SK-N-SH (cell line): ENCODE measurements around the gene UNCX. TPM values are rescaled to one million over a fixed set of nuclear protein-coding genes. Genes with fewer than 3 reads are reported as not detected.
A peak's percentile ranks its signal among the peaks of the same experiment; 100 is the strongest.

Experiments
- CTCF ChIA-PET: fragments of 300-600, 350-600 bp; formaldehyde crosslinking; extraction: SDS; loops from one replicate; lab custom pipeline; 2021; lab: Yijun Ruan, JAX
- POLR2A ChIA-PET: fragments of 350-600 bp; sonication (Branson Sonifier 250); formaldehyde crosslinking; extraction: SDS; loops from one replicate; lab custom pipeline; 2020; ENCODE audit warnings: antibody characterized with exemption, inconsistent platforms; lab: Yijun Ruan, JAX
- DNase-seq: peaks from one replicate; pipeline ENCODE4 v3.0.0; 2012
- H2AFZ ChIP-seq: fragments of 200-600 bp; sonication (generic); 2 replicates; pipeline ENCODE4 v1.8.1; 2016; ENCODE audit warnings: antibody characterized with exemption, mild to moderate bottlenecking, low read depth
- H3F3A ChIP-seq: fragments of 200-600 bp; sonication (generic); replicated peaks from 2 replicates; pipeline ENCODE3; 2016; ENCODE audit warnings: antibody characterized with exemption, mild to moderate bottlenecking; ENCODE audit not compliant: insufficient read depth
- H3K27ac ChIP-seq, 2 experiments: fragments of 200-500 bp in 1 of 2; fragments of 200-600 bp in 1 of 2; sonication (Bioruptor generic) in 1 of 2; sonication (generic), shearing (Covaris generic) in 1 of 2; 2 replicates each; pipeline versions ENCODE4 v1.5.1 to v1.6.1; 2014 to 2016; ENCODE audit warnings: low read depth in 2 of 2, inconsistent platforms in 1 of 2, low read length in 1 of 2, mild to moderate bottlenecking in 1 of 2, mixed read lengths in 1 of 2
- H3K27me3 ChIP-seq: fragments of 200-600 bp; sonication (generic), shearing (Covaris generic); 2 replicates; pipeline ENCODE4 v1.6.1; 2016; ENCODE audit warnings: mixed run types; ENCODE audit not compliant: insufficient read depth
- H3K36me3 ChIP-seq, 2 experiments: fragments of 200-500 bp in 1 of 2; fragments of 200-600 bp in 1 of 2; sonication (Bioruptor generic) in 1 of 2; sonication (generic) in 1 of 2; replicated peaks in 1 of 2; 2 replicates each; pipeline versions ENCODE3 to v1.5.1; 2014 to 2016; ENCODE audit warnings: low read length in 1 of 2, mild to moderate bottlenecking in 1 of 2; ENCODE audit not compliant: insufficient read depth in 2 of 2, control insufficient read depth in 1 of 2
- H3K4me1 ChIP-seq, 2 experiments: fragments of 200-500 bp in 1 of 2; fragments of 200-600 bp in 1 of 2; sonication (Bioruptor generic) in 1 of 2; sonication (generic), shearing (Covaris generic) in 1 of 2; 2 replicates each; pipeline versions ENCODE4 v1.5.1 to v1.6.1; 2014 to 2016; ENCODE audit warnings: low read depth in 1 of 2, low read length in 1 of 2, mixed run types in 1 of 2; ENCODE audit not compliant: insufficient read depth in 2 of 2, control insufficient read depth in 1 of 2
- H3K4me2 ChIP-seq: fragments of 200-600 bp; sonication (generic), shearing (Covaris generic); 2 replicates; pipeline ENCODE4 v1.6.1; 2017; ENCODE audit warnings: mixed run types
- H3K4me3 ChIP-seq, 2 experiments: fragments of 200-500 bp in 1 of 2; fragments of 200-600 bp in 1 of 2; sonication (Bioruptor generic) in 1 of 2; sonication (generic), shearing (Covaris generic) in 1 of 2; 2 replicates each; pipeline versions ENCODE4 v1.5.1 to v1.8.1; 2014 to 2016; ENCODE audit warnings: low read depth in 2 of 2, inconsistent platforms in 1 of 2, low read length in 1 of 2, mild to moderate bottlenecking in 1 of 2, mixed read lengths in 1 of 2, moderate library complexity in 1 of 2
- H3K79me2 ChIP-seq: fragments of 200-600 bp; sonication (generic); 2 replicates; pipeline ENCODE4 v1.8.1; 2017; ENCODE audit warnings: mild to moderate bottlenecking; ENCODE audit not compliant: insufficient read depth
- H3K9ac ChIP-seq: fragments of 200-600 bp; sonication (generic); 2 replicates; pipeline ENCODE4 v1.6.1; 2017; ENCODE audit warnings: mixed run types
- H3K9me2 ChIP-seq: fragments of 200-600 bp; sonication (generic); 2 replicates; pipeline ENCODE4 v1.6.1; 2017; ENCODE audit warnings: mixed run types
- H3K9me3 ChIP-seq: fragments of 200-600 bp; sonication (generic); 2 replicates; pipeline ENCODE4 v1.6.1; 2017; ENCODE audit warnings: mixed run types, mild to moderate bottlenecking, moderate library complexity
- H4K20me1 ChIP-seq: fragments of 200-600 bp; sonication (generic); 2 replicates; pipeline ENCODE4 v1.6.1; 2017; ENCODE audit warnings: mild to moderate bottlenecking, mixed run types; ENCODE audit not compliant: insufficient read depth
- EP300 ChIP-seq, 2 experiments: IDR thresholded peaks; 2 replicates each; pipeline versions ENCODE4 v1.4.0 to v1.6.1; 2012; ENCODE audit warnings: borderline replicate concordance in 1 of 2, low read depth in 1 of 2, low read length in 1 of 2
- EZH2phosphoT487 ChIP-seq: fragments of 200-600 bp; sonication (generic); IDR thresholded peaks from 2 replicates; pipeline ENCODE4 v1.6.1; 2017; ENCODE audit warnings: low read depth, mixed run types, mild to moderate bottlenecking, antibody characterized with exemption, moderate library complexity, borderline replicate concordance
- POLR2AphosphoS5 ChIP-seq: IDR thresholded peaks from 2 replicates; pipeline ENCODE4 v1.6.1; 2012; ENCODE audit warnings: low read depth, low read length
- TAF1 ChIP-seq: IDR thresholded peaks from 2 replicates; pipeline ENCODE4 v1.6.1; 2012; ENCODE audit warnings: low read depth, mild to moderate bottlenecking, low read length, moderate library complexity, borderline replicate concordance
- WGBS: methylation state at CpG from one replicate; pipeline ENCODE4 v1.1.6; 2017; ENCODE audit warnings: low lambda C conversion rate; 5-methylcytosine and 5-hydroxymethylcytosine counted together
- polyA plus RNA-seq, 3 experiments: library from polyadenylated mRNA; depleted of rRNA; stranded (reverse); fragments of >200 nt; gene quantifications; 2 replicates each; pipeline ENCODE4 v1.2.3, GENCODE V29; 2012
- TF ChIP-seq, protein P1 (sequence below): IDR thresholded peaks from 2 replicates; pipeline ENCODE4 v1.4.0; 2012; ENCODE audit warnings: low read depth, borderline replicate concordance

Gene UNCX
- polyA plus RNA-seq, 1 of the 3 experiments (the other 2 are of a cell fraction): not detected

DNA sequence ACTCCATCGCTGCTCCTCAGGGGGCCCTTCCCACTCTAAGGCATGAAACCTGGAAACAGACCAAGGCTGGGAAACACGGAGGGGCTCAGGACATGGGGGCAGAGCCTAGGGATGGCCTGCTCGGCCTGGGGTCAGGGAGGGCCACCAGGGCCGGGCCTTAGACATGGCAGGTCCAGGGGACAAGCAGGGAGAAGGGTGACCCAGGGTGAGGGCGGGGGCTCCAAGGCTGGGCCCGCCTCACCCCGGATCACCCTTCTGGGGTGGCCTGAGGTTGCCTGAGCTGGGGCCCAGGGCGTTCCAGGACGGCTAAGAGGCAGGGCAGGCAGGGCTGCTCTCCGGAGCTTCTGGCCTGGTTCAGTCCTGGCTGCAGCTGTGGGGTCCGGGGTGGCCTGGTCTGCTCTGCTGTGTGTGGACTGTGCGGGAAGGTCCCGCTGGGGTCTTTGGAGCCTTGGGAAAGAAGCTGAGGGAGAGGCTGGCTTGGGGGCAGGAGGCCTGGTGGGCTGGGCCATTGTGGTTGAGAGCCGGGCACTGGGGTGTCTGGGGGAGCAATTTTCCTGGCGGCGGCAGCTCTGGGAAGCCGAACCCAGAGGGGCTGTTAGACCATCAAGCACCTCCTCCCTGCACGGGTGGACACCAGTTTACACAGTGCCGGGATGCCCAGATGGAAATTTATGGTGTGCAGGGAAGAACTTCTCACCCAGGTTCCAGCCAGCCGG lies 52.2 kb downstream of the UNCX start:
- Histone ChIP-seq H3K79me2 (no peaks in the 10 kb centered on the region), H3K9me2 (no peaks in the 10 kb centered on the region), H3K27me3 (peaks cover 85% of the 10 kb centered on the region), H3K4me3 (no peak overlapping the region), H3K4me2 (no peak overlapping the region), H3K36me3 (no peaks in the 10 kb centered on the region), H3K4me1 (no peaks in the 10 kb centered on the region; a peak in 1 of 4 replicates), H3K9me3 (no peaks in the 10 kb centered on the region), H2AFZ (no peak overlapping the region), H3K9ac (no peak overlapping the region), H4K20me1 (0 out of 2 replicates have a peak, but pooled peaks cover 4% of the 10 kb centered on the region), H3K27ac (no peak overlapping the region), H3F3A (peaks cover 6% of the 10 kb centered on the region)
- CTCF ChIA-PET: interaction anchor here (0.9 to 2.0 kb wide), 13 partner anchors 16 to 292 kb away, joined by 3 to 12 read pairs (median 3); no protein-coding TSS in a partner anchor
- TF ChIP-seq, protein P1, sequence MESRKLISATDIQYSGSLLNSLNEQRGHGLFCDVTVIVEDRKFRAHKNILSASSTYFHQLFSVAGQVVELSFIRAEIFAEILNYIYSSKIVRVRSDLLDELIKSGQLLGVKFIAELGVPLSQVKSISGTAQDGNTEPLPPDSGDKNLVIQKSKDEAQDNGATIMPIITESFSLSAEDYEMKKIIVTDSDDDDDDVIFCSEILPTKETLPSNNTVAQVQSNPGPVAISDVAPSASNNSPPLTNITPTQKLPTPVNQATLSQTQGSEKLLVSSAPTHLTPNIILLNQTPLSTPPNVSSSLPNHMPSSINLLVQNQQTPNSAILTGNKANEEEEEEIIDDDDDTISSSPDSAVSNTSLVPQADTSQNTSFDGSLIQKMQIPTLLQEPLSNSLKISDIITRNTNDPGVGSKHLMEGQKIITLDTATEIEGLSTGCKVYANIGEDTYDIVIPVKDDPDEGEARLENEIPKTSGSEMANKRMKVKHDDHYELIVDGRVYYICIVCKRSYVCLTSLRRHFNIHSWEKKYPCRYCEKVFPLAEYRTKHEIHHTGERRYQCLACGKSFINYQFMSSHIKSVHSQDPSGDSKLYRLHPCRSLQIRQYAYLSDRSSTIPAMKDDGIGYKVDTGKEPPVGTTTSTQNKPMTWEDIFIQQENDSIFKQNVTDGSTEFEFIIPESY: no peak
- 0 out of 2 replicates have a peak, but pooled peaks have one; percentile 42 for TF ChIP-seq EZH2phosphoT487
- POLR2A ChIA-PET: no interaction called here
- 16% methylated on average over 15 of the region's 20 CpGs for WGBS
- no peak for DNase-seq

DNA sequence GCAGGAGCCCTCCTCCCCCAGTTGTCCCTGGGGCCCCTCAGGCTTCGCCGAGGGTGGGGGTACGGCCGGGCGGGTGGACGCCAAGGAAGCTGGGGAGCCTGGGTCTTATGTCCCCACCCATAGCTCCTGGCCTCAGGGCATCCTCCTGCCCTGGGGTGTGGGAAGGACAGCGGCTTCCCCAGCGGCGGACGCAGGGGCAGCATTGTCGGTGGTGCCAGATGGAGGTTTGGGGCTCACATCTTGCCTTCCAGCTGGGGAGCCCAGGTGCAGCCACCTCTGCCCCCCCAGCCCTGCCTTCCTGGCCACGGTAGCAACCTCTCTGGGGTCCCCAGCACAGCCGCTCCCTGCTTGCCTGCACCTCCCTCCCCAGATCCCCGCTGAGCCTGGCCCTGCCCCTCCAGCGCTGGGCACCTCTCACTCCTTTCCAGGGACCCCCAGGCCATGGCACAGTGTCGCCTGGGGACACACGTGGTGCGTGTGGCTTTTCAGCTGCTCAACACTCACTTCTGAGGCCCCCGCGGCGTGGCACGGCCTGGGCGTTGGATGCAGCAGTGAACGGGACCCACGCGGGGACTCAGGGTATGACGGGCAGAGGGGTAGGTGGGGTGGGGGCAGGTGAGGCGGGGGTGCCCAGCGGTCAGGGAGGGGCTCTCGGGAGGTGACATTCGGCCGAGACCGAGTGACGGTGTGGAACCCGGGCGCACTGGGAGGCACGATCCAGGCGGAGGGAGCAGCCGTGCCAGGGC lies 53.1 kb downstream of the UNCX start:
- Histone ChIP-seq H3K9me3 (no peaks in the 10 kb centered on the region), H3K9me2 (no peaks in the 10 kb centered on the region), H3K4me1 (peaks cover 0 to 3% of the 10 kb centered on the region in 2 experiments; a peak in 2 of 4 replicates), H3K9ac (no peak overlapping the region), H3K27ac (no peak overlapping the region), H3K27me3 (peaks cover 88% of the 10 kb centered on the region), H3K36me3 (no peaks in the 10 kb centered on the region), H3K79me2 (no peaks in the 10 kb centered on the region), H3K4me3 (no peak overlapping the region), H4K20me1 (0 out of 2 replicates have a peak, but pooled peaks cover 4% of the 10 kb centered on the region), H3K4me2 (no peak overlapping the region), H2AFZ (no peak overlapping the region), H3F3A (peaks cover 8% of the 10 kb centered on the region)
- no peak for TF ChIP-seq TAF1
- TF ChIP-seq EP300 (IDR thresholded peaks at IDR 0.05; ENCODE audit: borderline replicate concordance in 1 of 2, low read depth in 1 of 2, low read length in 1 of 2): no peak
- no peak for TF ChIP-seq POLR2AphosphoS5
- TF ChIP-seq, protein P1: no peak
- DNase-seq: no peak
- POLR2A ChIA-PET: no interaction called here
- CTCF ChIA-PET: interaction anchor here (0.7 to 2.0 kb wide), 12 partner anchors 15 to 293 kb away, joined by 3 to 12 read pairs (median 3); no protein-coding TSS in a partner anchor
- WGBS: 16% methylated on average over 29 of the region's 39 CpGs

Other genes starting within 250 kb of the UNCX start
- gene CYP2W1, start 249.7 kb upstream of the UNCX start, polyA plus RNA-seq (2012; rRNA removed): 0.06 and 0.10 TPM in 2 replicates
- gene GPR146, start 188.3 kb upstream of the UNCX start, polyA plus RNA-seq (2012; rRNA removed): 1.4 and 2.0 TPM in 2 replicates
- gene GPER1, start 144.8 kb upstream of the UNCX start, polyA plus RNA-seq (2012; rRNA removed): 4.0 and 6.4 TPM in 2 replicates
- gene ZFAND2A, start 72.7 kb upstream of the UNCX start, polyA plus RNA-seq (2012; rRNA removed): 38.9 and 48.5 TPM in 2 replicates
- gene MICALL2, start 226.6 kb downstream of the UNCX start, polyA plus RNA-seq (2012; rRNA removed): 38.8 and 41.2 TPM in 2 replicates